Fibroblast of skin of back (primary cell): ENCODE data around the gene KLF16.

ENCODE experiments used
- DNase-seq: peaks from one replicate; pipeline ENCODE4 v3.0.0-alpha.2; 2013

KLF16 gene

DNA sequence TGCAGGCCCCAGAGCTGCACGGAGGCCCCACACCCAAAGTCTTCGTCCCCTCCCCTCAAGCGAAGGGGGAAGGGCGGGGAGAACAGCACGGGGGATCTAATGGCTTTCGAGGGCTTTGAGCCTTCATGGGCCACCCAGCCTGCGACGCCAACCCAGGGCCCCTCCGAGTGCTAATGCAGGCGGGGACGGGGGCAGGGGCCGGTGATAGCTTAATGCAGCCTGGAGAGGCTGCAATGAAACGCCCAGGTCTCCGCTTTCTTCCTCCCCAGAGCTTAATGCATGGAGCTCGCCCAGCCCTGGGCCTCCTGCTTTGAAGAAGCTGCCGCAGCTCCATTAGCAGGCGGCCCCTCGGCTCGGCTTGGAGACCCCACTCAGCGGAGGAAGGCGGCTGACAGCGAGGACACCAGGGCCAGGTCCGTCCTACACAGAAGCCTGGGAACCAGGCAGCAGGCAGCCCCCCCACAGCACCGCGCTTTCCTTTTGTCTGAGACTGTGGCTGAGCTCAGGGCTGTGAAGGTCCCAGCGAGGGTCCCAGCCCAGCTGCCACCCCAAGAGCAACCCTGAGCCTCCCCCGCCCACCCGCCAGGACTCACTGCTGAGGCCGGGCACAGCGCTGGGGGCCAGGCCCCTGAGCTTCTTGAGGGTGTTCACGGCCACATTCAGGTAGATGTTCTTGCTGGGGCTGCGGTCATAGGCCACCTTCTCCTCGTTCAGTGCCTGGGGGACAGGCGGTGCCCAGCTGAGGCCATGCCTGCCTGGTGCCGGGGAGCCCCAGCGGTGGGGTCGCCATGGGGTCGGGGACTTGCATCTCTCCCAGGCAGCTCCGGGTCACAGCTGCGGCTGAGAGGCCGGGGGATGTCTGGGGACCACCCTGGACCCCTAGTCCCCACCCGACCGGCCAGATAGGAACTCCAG, 43.8 kb downstream of the KLF16 start:
- no peak for DNase-seq

GRCh38 chr19:1818549-1819195, 44.7 kb downstream of the KLF16 start:
- DNase-seq, result no peak

DNA sequence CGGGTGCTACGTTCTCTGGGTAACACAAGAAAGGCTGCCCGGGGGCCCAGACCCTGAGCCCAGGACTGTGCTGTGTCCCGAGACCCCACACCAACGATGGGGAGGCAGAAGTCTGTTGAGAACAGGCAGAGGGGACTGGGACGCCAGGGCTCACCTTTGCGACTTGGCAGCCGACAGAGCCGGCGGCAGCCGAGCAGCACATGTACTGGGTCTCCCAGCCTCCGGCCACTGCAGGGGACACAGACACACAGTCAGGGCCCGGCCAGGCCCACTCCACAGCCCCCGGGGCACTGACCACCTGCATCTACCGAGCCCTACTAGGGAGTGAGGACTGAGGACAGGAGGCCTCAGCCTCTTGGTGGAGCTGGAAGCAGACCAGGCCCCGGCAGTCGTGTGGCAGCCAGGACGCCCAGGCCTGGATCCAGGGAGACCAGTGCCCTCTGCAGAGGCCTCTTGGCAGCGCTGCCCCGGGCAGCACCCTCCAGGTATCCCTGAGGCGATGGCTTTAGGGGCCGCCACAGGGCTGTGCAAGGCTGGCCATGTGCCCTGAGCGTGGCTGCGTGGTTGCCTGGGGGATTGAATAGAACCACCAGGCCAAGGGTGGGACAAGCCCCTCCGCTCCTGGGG, 45.7 kb downstream of the KLF16 start:
- no peak for DNase-seq

DNA sequence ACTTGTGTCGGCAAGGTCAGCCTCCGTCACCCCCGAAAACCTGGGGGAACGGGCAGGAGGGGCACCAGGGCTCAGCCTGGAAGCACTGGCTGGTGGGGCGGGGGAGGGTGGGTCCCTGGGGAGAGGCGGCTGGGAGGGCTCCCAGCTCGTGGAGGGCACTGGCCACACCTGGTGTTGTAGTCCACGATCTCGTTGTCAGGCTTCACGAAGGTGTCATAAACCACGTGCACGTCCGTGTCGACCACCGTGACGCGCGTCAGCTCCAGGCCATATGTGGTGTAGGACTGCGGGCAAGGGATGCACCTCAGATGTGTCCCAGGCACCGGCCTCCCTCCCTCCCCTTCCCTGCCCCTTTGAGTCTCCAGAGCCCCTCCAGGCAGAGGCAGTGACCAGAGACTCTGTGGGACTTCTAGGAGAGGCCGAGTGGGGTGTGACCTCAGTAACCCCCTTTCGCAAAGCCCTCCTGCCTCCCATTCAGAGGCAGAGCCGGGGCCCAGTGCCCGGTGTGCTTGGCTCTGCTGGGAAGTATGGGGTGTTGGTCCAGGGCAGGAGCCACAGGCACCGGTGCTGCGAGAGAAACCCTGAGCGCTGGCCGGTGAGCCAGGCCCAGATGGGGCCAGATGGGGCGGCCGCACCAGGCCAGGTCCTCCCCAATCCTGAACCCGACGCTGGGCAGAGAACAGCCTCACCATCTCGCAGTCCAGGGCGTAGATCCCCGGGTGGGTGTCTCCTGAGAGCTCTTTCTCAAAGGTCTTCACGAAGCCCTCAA, 46.7 kb downstream of the KLF16 start:
- no peak for DNase-seq

GRCh38 chr19:1815605-1816529, 47.5 kb downstream of the KLF16 start:
- no peak for DNase-seq

DNA sequence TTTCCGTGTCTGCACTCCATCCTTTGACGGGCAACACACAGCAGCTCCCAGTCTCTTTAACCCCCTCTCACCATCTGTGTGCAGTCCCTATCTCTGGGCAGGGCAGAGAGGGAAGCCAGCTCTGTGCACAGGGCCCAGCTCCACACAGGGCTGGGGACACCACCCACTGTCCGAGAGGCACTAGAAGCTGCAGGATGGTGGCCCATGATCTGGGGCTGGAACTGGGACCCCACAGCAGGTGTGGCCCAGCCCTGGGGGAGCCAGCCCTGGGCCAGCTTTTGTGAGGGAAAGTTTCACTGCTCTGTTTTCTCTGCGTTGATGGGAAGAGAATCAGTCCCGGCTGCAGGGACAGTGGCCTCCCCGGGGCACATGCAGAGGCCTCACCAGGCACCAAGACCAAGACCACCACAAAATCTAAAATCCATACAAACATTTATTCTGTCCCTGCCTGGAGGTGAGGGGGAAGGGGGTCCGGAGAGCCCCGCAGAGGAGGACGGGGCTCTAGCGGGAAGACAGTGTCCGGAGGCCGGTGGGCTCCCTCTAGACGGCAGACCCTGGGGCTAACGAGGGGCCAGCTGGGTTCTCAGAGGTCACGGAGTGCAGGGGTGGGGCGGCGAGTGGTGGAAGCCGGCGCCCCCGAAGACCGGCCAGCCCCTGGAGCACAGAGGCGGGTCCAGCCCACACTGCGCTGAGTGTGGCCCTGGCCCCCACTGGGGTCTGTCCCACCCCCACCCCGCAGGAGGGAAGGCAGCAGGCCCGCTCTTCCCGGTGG, 48.4 kb downstream of the KLF16 start:
- DNase-seq, result no peak

DNA sequence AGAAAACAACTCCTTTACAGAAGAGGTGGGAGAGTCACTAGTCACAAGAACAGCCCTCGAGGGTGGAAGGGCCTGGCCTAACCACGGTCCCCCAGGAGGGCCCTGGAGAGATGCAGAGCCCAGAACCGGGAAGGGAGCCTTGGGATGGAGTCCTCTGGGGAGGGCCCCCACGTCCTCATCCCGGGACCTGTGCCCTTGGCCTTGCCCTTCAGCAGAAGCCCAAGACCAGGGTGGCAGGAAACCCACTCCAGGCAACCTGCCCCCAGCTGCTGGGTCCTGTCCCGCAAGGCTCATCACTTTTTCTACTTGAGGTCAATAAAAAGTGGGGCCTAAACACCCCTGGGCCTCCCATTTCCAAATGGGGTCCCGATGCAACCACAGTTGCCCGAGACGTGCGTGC, 49.0 kb downstream of the KLF16 start:
- DNase-seq, result no peak

DNA sequence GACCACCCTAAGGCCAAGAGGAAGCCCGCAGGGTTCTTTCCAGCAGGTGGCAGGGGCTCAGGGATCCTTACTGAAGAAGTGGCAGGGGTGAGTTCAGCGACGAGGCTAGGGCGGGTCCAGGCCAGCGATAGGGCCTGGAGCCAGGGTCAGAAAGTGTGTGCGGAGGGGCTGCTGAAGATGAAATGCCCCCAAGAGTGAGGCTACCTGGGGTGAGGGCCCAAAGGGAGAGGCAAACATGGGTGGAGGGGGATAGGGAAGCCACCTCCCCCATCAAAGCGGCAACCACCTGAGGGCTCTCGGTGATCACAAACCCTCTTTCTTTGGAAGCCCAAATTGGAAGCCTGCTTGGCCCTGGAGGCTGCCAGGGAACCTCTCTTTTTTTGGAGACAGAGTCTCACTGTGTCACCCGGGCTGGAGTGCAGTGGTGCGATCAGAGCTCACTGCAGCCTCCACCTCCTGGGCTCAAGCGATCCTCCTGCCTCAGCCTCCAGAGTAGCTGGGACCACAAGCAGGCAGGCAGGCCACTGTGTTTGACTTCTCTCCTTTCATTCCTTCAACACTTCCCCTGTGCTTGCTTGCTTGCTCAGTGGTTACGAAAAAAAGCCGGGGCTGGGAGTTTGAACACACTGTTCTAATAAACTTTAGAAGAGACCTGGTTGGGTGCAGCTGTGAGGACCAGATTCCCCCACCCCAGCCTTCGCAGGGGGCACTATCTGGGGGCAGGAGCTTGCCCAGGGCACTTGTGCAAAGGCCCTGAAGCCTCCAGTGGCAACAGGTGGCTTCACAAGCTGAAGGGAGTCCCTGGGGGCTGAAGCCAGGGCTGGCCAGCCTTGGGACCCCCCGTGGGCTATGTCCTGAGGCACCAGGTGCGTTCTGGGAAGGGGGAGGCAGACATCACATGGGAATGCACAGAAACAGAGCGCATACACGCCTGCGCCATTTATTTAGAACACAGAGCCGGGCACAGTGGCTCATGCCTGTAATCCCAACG, 49.9 kb downstream of the KLF16 start:
- no peak for DNase-seq

GRCh38 chr19:1812426-1813191, 50.8 kb downstream of the KLF16 start:
- peak; percentile 95 for DNase-seq

GRCh38 chr19:1811942-1812425, 51.4 kb downstream of the KLF16 start, which contains the start of gene ATP8B3:
TSS of gene ATP8B3 (minus strand) at chr19:1812276. CDS start at chr19:1811736, 540 bp downstream.
- no peak for DNase-seq

DNA sequence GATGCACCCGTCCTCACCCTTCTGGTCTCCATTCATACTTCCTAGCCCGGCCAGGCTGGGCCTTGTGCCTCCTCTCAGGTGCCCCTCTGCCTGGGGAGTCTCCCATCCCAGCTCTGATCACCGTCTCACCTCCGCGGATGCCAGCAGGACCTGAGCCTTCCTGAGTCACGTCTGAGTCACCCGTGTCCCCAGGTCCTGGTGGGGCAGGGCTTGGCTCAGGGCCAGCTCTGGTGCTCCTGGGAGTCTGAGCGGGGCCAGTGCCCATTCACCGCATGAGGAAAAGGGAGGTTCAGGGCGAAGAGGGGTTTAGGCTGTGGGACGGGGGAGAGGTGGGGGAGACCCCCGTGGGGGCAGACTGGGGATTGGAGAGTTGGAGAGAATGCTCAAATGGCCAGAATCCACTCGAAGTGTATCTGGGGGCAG, 51.9 kb downstream of the KLF16 start:
- DNase-seq, result peak; percentile 70

DNA sequence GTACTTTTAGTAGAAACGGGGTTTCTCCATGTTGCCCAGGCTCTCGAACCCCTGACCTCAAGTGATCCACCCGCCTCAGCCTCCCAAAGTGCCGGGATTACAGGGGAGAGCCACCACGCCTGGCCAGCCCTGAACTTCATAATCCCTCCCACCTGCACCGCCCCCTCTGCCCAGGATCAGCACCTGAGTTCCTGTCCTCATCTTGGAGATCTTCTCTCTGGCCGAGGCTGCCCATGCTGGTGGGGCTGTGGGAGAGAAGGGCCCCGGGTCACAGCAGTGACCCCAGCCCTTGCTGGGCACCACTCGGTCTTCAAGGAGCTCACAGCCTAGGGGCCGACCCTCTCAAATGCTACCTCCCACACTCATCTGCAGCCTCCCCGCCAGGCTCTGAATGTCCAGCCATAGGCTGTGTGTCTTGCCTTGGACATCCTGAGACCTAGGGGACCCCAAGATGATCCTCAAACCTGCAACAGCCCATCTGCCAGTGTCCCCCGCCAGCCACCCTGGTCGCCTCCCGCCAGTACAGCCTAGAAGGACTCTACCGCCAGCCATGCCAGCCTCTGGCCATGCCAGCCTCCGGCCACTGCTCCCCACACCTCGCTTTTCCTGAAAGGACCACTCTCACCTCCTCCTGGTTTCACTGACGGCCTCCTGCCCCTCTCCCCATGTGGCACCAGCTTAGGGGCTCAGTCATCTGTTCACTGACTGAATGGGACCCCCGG, 52.8 kb downstream of the KLF16 start:
- no peak for DNase-seq

DNA sequence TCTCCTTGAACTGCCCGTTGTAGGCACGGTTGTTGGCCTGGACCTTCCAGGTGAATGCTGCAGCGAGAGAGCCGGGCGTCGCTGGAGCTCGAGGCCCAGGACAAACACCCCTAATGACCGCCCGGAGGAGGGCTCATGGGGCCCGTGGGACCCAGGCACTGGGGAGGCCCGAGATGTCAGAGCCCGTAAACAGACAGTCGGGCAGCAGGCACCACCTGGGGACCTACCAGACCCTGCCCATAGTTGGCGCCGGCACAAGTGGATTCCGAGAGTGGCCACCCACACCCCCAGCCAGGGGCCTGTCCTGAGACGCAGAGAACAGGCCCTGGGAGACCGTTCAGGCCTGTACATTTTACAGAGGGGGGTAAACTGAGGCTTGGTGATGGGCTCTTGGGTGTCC, 53.7 kb downstream of the KLF16 start:
- DNase-seq, result no peak

- no peak for DNase-seq
These were observed 55.0 kb downstream of the KLF16 start for GRCh38 chr19:1808395-1808731.

DNA sequence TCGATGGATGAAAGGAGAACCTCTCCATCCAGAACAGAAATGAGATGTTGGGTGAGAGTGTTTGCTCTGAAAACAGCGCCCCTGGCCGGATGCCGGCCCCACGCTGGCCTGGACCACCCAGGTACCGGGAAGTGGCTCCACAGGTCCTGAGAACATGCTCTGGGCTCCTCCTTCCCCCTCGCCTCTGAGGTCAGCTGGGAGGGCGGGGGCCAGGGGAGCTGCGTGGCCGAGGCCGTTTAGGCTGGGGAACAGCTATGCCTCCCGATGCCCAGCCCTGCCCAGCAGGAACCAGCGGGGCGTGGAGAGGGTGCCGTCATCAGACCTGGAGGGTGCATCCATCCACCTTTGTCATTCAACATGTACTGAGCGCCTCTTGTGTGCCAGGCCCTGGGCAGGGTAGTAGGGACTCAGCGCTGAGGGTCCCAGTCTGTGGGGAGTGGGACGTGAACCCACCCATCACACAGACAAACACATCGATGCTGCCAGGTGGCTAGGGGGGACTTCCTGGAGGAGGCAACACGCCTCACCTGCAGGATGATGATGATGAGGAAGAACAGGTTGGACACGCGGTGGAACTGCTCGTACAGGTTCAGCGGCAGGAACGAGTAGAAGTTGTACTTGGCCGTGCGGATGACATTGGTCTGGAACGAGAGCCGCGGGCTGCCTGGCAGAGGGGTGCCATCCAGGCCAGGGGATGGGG, 55.5 kb downstream of the KLF16 start:
- no peak for DNase-seq

GRCh38 chr19:1807030-1807694, 56.2 kb downstream of the KLF16 start:
- no peak for DNase-seq
